OCI-LY1 (cell line): Measurements from ENCODE around the gene RNF214.
"Not testable (repeated sequence)": the region's sequence is repeated elsewhere in the genome, so short reads cannot be mapped to it uniquely, and the experiment has no call there.

Experiments
- CTCF ChIP-seq: fragments of 200-600 bp; sonication (generic), shearing (Covaris generic); IDR thresholded peaks from 2 replicates; pipeline ENCODE4 v1.5.1; 2017; ENCODE audit warnings: mild to moderate bottlenecking, antibody characterized with exemption, low read length, moderate library complexity, mixed read lengths
- EZH2 ChIP-seq: fragments of 200-600 bp; sonication (generic), shearing (Covaris generic); IDR thresholded peaks from 2 replicates; pipeline ENCODE4 v1.8.0; 2017; ENCODE audit warnings: borderline replicate concordance, mixed run types, mild to moderate bottlenecking, antibody characterized with exemption, low read length, moderate library complexity, mixed read lengths

- not testable (repeated sequence) for TF ChIP-seq CTCF, EZH2
Measured at GRCh38 chr11:117272175-117272574, 39.7 kb downstream of the RNF214 start.
